Measurements from ENCODE around the gene TCF23. TPM values are rescaled to one million over a fixed set of nuclear protein-coding genes. Genes with fewer than 3 reads are reported as not detected.

TCF23 gene
- total RNA-seq, 4 donors from 2014 or later, result 0.12 to 0.56 TPM; not detected in 2

- TF ChIP-seq CTCF (IDR thresholded peaks at IDR 0.05), result no peak
- no peak for DNase-seq (ENCODE audit: low spot score)
- ATAC-seq (ENCODE audit: low FRiP score), result no peak
Measured at GRCh38 chr2:27122791-27123190, 26.0 kb upstream of the TCF23 start.

DNA sequence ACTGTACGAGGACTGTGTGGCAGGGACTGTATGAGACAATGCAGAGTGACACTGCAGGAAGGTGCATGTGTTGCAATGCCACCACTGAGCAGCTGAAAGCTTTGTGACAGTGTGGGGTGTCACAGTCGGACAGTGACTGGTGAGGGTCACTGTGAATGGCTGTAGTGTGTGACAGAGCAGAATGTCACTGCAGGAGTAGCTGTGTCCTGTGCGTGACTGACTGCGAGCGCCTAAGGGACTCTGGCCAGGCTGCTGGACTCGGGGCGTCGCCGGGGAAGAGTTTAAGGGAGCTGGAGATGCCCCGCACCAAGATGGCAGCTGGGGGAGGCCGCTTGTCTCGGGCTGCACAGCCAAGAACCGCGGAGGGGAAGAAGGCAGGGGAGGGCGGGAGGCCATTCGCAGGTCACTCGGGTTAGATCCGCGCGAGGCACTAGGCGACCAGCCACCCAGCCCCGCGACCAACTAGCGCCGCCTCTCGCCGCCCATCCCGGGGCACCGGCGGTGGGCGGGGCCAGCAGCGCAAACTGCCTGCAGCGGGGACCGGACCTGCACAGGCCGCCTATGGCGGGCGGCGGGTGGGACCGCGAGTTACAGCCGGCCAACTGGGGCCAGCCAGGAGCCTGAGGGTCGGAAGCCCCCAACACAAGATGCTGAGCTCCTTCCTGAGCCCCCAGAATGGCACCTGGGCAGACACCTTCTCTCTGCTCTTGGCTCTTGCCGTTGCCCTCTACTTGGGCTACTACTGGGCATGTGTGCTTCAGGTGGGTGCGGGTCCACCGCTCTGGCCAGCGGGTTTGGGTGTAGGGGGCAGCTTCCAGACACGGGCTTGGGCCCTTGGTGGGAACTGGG lies 25.3 kb upstream of the TCF23 start, which contains the start of gene ABHD1:
TSS of gene ABHD1 (plus strand) at position 514 of the 849 bp plus-strand sequence. CDS start at position 648, 134 bp downstream.
- TF ChIP-seq CTCF (IDR thresholded peaks at IDR 0.05), result no peak
- peak; percentile 68 for ATAC-seq (ENCODE audit: low FRiP score)

GRCh38 chr2:27125104-27125503 lies 23.7 kb upstream of the TCF23 start:
- DNase-seq (ENCODE audit: low spot score), result no peak
- no peak for TF ChIP-seq CTCF (IDR thresholded peaks at IDR 0.05)
- no peak for ATAC-seq (ENCODE audit: low FRiP score)

More for the DNA sequence above, 25.3 kb upstream of the TCF23 start, which contains the start of gene ABHD1:
- no peak for DNase-seq (ENCODE audit: low spot score)

GRCh38 chr2:27126252-27126710 lies 22.5 kb upstream of the TCF23 start:
- TF ChIP-seq CTCF (IDR thresholded peaks at IDR 0.05), result no peak
- ATAC-seq (ENCODE audit: low FRiP score) (no peak), DNase-seq (ENCODE audit: low spot score) (no peak)

GRCh38 chr2:27127883-27128667 lies 20.7 kb upstream of the TCF23 start:
- DNase-seq (ENCODE audit: low spot score) (no peak), ATAC-seq (ENCODE audit: low FRiP score) (no peak)
- TF ChIP-seq CTCF (IDR thresholded peaks at IDR 0.05), result no peak

DNA sequence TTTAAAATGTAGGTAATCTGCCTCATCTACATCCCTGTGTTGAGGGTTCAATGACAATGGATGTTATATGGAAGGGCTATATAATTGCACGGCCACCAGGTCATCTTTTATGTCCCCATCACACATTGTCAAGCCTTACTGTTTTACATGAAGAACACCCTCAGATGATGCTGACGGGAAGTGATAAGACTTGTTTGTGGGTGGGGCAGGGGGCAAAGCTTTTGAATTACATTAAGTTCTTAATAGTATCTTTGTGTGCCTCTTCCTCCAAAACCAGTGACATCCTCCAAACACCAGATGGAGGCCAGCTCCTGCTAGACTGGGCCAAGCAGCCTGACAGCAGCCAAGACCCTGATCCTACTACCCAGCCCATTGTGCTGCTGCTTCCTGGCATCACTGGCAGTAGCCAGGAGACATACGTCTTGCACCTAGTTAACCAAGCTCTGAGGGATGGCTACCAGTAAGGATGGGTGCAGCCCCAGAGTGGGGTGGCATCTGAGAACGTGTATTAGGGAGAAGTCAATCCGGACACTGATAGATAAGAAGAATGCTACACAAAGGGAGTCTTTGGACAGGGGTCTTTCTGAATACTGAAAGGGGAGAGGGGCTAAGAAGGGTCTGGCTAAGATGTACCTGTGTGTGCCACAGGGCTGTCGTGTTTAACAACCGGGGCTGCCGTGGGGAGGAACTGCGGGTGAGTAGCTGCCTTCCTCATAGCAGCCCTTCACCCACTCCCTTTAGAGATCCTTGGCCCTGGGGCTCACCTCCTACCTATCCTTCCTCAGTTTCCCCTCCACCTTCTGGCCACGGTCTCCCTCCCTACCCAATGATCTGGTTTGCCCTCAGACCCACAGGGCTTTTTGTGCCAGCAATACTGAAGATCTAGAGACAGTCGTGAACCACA lies 19.9 kb upstream of the TCF23 start:
- ATAC-seq (ENCODE audit: low FRiP score) (no peak), DNase-seq (ENCODE audit: low spot score) (no peak)
- no peak for TF ChIP-seq CTCF (IDR thresholded peaks at IDR 0.05)
